Stimulated activated CD8-positive, alpha-beta memory T cell treated with anti-CD3 and anti-CD28 coated beads, Interleukin-7, amount 100 ng/mL, for 48 hours (primary cell): Measurements from ENCODE around the gene PCSK5.
"Not testable (repeated sequence)": the region's sequence is repeated elsewhere in the genome, so short reads cannot be mapped to it uniquely, and the experiment has no call there.

Source experiments
- DNase-seq, 2 donors: peaks; one replicate each; pipeline ENCODE4 v3.0.0-alpha.2; 2020; ENCODE audit warnings: low read depth in 1 of 2; ENCODE audit errors: extremely low read depth in 1 of 2

The PCSK5 gene

GRCh38 chr9:75962013-75962661 lies 71.7 kb downstream of the PCSK5 start:
- DNase-seq: no peak

GRCh38 chr9:75962662-75963036 lies 72.2 kb downstream of the PCSK5 start:
- DNase-seq: no peak

- not testable (repeated sequence) for DNase-seq
These were observed 72.8 kb downstream of the PCSK5 start for GRCh38 chr9:75963321-75963720.

GRCh38 chr9:75964427-75964826 lies 74.0 kb downstream of the PCSK5 start:
- no peak for DNase-seq

- DNase-seq: no peak
These were observed 74.8 kb downstream of the PCSK5 start for GRCh38 chr9:75965231-75965630.

- DNase-seq: no peak
These were observed 77.1 kb downstream of the PCSK5 start for GRCh38 chr9:75967556-75967955.

- DNase-seq: no peak
These were observed 83.7 kb downstream of the PCSK5 start for GRCh38 chr9:75974016-75974766.

- no peak for DNase-seq
These were observed 84.6 kb downstream of the PCSK5 start for GRCh38 chr9:75975071-75975470.

GRCh38 chr9:75976549-75976948 lies 86.1 kb downstream of the PCSK5 start:
- no peak for DNase-seq

GRCh38 chr9:75979362-75979761 lies 88.9 kb downstream of the PCSK5 start:
- DNase-seq: no peak

GRCh38 chr9:75983319-75984045 lies 93.0 kb downstream of the PCSK5 start:
- DNase-seq: no peak

- no peak for DNase-seq
These were observed 95.0 kb downstream of the PCSK5 start for GRCh38 chr9:75985515-75985914.

- no peak for DNase-seq
These were observed 98.2 kb downstream of the PCSK5 start for GRCh38 chr9:75988663-75989062.

- DNase-seq: no peak
These were observed 99.7 kb downstream of the PCSK5 start for GRCh38 chr9:75990156-75990555.

- no peak for DNase-seq
These were observed 100.3 kb downstream of the PCSK5 start for GRCh38 chr9:75990576-75991304.

- no peak for DNase-seq
These were observed 102.2 kb downstream of the PCSK5 start for GRCh38 chr9:75992482-75993206.

- no peak for DNase-seq
These were observed 103.0 kb downstream of the PCSK5 start for GRCh38 chr9:75993434-75993833.

- DNase-seq: no peak
These were observed 104.6 kb downstream of the PCSK5 start for GRCh38 chr9:75995066-75995465.

GRCh38 chr9:75996726-75997125 lies 106.3 kb downstream of the PCSK5 start:
- DNase-seq: no peak

- no peak for DNase-seq
These were observed 106.7 kb downstream of the PCSK5 start for GRCh38 chr9:75997206-75997605.
